Measurements from ENCODE around the gene KCNK3.
"Not testable (repeated sequence)": the region's sequence is repeated elsewhere in the genome, so short reads cannot be mapped to it uniquely, and the experiment has no call there.

Gene KCNK3

DNA sequence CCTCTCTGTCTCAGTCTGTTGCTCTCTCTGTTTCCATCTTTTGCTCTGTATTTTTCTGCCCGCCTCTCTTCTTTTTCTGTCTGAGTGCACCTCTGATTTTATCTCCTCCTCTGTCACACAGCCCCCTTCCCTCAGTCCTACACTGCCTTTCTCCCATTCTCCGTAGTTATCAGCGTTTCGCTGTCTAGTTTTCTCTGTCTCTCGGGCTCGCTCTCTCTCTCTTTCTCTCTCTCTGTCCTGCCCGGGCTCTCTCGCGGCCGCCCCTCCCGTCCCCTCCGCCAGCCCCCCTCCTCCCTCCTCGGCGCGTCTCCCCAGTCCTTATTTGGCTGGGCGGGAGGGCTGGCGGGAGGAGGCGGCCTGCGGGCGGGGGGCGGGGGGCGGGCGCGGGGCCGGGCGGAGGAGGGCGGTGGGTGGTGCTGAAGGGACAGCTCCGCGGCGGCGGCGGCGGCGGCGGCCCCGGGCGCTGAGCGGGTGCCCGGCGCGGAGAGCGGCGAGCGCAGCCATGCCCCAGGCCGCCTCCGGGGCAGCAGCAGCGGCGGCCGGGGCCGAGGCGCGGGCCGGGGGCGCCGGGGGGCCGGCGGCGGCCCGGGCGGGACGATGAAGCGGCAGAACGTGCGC lies at the start of gene KCNK3:
TSS of gene KCNK3 (plus strand) at position 444 of the 618 bp plus-strand sequence. CDS start at position 598, 154 bp downstream.
- DNase-seq (ENCODE audit: low spot score): peak; percentile 9
- FAIRE-seq: no peak

DNA sequence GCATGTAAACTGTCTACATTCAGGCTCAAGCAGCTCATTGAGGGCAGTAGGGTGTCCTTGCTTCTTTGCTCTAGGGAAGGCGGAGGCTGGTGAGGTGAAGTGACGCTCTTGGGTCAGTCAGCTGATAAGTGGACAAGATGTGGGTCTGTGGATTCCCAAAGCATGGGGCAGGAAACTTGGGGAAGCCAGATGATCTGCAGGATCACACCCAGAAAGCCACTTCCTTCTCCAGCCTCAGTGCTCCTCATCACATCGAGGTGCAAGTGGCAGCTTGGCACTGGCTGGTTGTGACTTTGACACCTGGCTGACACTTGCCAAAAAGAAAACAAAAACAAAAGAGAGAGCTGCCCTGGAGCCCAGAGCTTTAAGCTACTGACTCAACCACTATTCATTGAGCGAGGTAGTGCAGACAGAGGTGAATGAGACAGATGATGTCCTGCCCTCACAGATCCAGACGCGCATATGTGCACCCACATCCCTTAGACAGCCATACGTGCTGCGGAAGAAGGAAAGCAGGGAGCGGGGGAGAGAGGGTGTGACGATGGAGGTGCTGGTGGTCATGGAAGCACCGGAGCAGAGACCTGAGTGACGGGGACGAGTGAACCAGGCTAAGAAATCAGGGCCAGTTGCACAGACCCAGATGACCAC lies 48.2 kb upstream of the KCNK3 start:
- no peak for DNase-seq (ENCODE audit: low spot score)
- no peak for FAIRE-seq

DNA sequence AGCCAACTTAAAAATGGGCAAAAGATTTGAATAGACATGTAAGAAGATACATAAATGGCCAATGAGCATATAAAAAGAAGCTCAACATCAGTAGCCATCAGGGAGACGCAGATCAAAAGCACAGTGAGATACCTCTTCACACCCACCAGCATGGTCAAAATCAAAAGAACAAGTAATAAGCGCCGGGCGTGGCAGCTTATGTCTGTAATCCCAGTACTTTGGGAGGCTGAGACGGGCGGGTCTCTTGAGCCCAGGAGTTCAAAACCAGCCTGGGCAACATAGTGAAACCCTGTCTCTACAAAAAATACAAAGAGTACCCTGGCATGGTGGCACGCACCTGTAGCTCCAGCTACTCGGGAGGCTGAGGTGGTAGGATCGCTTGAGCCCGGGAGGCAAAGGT lies 46.8 kb upstream of the KCNK3 start:
- no peak for DNase-seq (ENCODE audit: low spot score)
- FAIRE-seq: no peak

DNA sequence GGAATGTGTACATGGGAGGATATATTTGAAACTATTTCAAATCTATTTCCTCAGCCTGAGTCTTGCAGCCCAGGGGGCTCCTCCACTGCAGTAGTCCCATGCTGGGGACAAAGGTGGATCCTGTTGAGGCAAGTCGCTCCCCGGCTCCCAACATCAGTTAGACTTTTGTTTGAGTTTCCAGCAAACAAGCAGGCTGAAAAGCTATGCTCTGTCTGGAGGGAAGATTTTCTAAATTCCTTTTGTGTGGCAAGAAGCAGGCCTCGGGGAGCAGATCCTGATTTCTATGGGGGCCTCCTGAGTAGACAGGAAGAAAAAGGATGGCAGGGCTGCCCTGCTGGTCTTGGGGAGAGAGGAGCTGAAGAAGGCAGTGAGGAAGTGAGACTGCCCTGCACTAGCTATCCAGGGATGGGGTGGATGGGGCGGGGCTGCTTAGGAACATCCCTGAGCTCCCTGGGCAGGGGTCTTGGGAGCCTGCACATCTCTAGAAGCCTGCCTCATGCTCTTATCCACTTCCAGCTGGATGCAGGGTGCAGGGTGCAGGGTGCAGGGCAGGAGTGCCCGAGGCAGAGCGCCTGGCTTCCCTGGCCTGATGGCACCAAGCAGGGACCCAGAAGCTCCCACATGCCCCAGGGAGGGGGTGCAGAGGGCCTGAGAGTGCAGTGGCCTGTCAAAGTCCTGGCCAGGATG lies 45.4 kb upstream of the KCNK3 start:
- no peak for DNase-seq (ENCODE audit: low spot score)
- FAIRE-seq: no peak

DNA sequence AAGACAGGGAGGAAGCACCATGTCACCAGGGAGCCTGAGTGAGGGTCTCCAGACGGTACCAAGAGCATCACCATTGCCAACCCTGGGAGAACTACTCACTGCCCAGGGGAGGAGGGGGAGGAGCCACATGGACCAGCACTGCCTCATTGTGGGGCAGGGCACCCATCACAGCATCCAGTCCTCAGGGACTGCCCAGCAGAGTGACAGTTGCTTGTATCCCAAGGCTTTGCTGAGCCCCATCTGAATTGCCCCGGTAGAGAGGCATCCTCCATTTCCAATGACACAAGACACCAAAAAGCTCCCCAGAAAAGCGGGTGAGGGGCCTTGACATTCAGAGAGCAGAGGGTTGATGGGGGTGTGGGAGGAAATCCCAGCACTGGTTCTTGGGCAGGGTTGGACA lies 44.5 kb upstream of the KCNK3 start:
- FAIRE-seq (no peak), DNase-seq (ENCODE audit: low spot score) (no peak)

DNA sequence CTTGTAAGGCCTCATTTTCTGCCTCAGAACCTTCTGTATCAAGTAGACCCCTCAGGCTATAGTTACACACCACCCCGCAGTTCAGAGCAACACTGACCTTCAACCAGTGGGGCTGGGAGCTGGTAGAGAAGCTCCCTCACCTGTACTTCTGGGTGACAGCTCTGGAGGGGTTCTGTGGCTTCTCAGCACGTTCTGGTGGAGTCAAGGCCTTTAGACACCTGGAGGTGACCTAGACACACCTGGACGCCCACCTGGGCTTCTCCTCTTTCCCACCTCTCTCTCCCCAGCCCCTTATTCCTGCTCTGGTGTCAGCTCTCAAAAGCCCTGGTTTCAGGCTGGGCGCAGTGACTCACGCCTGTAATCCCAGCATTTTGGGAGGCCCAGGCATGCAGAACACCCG lies 44.0 kb upstream of the KCNK3 start:
- DNase-seq (ENCODE audit: low spot score) (no peak), FAIRE-seq (no peak)

DNA sequence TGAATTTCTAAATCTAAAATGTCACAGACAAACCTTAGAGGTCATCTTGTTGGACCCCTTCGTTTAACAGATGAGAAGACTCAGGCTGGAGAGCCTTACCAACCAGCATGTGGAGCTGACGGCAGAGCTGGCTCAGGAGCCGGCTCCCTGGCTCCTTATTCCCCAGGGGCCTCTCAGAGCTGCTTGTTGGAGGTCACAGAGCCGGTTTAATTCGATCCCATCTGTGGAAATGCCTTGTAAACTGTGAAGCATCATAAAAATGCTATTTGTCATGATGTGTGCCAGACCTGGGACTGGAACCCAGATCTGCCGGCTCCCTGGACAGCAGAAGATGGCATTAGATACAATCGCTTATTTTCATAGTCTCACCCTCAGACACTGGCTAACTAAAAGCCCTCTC lies 43.2 kb upstream of the KCNK3 start:
- no peak for DNase-seq (ENCODE audit: low spot score)
- FAIRE-seq: no peak

DNA sequence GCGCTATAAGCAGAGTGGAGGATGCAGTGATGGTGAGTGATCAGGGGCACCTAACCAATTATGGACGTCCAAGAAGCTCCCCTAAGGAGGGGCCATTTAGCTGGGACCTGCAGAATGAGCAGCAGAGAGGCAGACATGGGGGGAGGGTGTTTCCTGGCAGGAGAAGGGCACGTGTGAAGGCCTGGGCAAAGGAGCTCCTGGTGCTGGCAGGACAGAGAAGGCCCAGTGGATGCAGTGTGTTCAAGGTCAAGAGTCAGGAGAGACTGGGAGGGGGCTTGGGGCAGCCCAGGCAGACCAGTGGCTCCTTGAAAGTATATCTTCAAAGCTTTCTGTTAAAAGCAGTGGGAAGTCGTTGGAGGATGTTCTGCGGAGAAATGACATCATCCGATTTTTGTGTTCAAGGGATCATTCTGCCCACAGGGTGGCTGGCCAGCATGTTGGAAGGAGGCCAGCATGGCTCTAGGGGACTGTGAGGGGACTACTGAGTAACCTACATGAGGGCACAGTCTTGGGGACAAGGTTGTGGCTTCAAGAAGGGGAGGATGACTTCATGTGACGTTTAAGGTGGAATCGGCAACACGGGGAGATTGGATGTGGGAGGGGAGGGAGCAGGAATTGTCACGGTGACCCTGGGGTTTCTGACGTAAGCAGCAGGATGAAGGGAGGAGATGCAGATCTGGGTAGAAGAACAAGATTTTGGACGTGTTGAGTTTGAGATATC lies 42.4 kb upstream of the KCNK3 start:
- no peak for FAIRE-seq
- DNase-seq (ENCODE audit: low spot score): no peak

DNA sequence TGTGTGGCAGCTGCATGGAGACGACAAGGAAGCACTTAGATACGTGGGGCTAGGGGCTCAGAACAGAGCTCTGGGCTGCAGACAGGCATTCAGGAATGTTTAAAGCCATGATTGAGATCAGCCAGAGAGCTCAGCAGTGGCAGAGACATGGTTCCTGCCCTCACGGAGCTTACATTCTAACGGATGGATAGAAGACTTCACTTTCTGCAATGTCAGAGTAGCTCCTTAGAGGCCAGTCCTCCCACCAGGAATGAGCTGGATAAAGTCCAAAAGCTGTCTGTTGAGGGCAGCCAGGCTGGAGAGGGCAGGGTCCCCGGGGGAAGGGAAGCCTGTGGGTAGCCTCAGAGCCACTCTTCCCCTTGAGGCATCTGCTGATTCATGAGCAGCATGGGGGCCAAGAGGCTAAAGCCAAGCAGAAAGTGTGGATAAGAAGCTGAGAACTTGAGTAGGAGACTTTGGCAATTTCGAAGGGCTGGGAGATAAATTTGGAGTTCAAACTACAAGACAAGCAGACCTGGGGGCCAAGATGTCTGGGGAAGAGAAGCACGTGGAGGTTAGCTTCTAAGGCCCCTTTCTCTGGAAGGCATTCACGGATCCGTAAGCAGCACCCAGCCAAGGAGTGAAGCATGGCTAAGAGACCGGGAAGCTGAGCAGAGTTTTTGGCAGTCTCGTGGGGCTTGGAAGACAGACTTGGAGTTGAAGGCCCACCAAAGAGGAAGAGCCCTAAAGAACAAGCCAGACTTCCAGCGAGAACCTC lies 41.6 kb upstream of the KCNK3 start:
- no peak for DNase-seq (ENCODE audit: low spot score)
- no peak for FAIRE-seq

DNA sequence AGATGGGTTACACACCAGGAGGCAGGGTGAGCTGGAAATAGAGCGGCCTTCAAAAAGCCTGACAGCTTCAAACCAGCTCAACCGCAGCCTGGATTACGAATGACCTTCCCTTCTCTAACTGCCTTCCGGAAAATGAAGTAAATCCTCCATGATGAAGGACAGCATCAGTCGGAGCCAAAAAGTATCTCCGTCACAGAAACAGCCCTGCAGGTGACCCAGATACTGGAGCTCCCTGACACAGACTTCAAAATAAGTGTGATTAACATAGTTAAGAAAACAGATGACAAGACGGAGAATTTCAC lies 41.1 kb upstream of the KCNK3 start:
- no peak for DNase-seq (ENCODE audit: low spot score)
- FAIRE-seq: no peak

DNA sequence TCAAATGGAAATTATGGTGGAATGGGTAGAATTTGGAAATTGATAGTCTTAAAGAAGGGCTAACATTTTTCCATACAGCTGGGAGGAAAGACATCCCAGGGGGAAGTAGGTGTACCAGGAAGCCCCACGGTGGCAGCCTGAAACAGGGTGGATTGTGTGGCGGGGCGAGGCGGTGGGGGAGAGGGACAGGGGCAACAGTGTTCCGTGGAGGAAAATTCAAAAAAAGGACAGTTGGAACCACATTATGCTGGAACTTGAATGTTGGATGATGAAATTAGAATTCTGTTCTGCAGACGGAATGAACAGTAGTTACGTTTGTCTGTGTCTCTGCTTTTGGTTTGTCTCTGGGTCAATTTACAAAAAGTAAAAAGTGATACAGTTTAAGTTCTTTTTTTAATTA lies 40.7 kb upstream of the KCNK3 start:
- DNase-seq (ENCODE audit: low spot score) (no peak), FAIRE-seq (no peak)

DNA sequence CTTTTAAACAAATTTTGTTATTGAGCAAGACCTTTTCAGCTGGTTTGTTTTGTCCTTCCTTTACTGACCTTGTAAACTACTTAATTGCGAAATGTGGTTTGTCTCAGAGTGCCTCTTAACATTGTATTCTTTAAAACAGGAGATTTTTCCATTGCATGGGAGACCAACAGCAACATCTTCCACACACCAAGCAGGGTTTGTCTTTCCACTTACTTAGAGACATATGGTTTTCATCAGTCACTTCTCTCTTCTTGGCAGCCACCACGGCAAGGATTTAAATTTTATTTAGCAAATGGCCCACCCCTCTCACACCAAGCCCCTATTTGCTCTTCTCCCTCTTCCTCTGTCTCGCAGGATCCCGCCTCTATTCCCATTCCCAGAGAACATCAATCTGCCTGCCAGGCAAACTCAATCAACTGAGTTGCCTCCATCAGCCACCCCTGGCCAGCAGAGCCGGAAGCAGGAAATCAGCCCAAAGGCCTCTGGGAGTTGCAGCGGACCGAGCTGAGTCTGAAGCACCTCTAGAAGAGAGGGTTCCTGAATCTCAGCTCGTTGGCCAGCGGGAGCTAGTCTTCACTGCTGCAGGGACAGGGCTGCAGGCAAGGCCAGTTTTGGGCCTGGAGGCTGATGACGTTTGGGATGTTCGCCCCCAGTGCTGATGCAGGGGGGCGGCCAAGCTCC lies 40.0 kb upstream of the KCNK3 start:
- DNase-seq (ENCODE audit: low spot score): no peak
- FAIRE-seq: no peak

DNA sequence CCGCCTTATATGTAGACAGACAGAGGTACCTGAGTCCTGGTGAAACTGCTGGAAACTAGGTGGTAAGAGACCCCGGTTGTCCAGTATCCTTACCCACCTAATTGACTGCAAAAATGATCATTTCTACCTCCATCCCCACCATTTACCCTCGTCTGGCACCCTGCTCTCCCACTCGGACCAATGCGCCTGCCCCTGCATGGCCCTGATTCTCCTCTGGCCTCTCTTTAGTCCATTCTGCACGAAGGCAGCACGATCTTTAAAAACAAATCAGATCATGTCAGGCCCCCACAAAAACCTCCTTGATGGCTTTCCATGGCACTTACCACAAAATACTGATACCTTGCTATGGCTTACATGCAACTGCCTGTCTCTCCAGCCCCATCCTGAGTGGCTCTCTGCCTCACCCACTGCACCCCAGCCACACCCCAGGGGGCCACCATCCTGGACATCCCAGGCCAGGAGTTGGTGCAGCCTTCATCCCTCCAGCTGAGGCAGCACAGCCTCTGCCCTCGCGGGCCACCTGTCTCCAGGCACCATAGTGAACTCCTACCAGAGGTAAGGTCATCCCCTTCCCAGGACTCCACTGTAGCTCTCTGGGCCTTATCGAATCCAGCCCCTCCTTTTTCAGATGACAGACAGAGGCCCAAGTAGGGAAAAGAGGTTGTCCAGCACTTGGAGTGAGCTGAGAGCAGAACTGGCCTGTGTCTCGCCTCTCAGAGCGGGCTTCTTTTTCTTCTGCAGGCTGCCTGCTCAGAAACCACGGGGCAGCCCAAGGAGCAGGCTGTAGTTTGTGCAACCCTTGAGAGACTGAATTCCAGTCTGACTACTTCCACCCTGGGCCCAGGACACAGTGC lies 39.1 kb upstream of the KCNK3 start:
- FAIRE-seq (no peak), DNase-seq (ENCODE audit: low spot score) (no peak)

DNA sequence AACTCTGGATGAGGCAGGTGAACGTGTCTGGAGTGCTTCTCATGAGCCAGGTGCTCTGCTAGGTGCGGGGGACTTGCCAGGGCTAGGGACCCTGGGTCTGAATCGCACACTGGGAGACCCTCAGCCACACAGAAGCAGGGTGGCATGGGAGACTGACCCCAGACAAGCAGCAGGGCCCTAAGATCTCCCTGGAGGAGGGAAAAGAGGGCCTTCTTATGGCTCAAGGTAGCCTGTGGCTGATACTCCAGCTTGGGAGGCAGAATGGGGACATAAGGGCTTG lies 38.5 kb upstream of the KCNK3 start:
- no peak for FAIRE-seq
- no peak for DNase-seq (ENCODE audit: low spot score)

DNA sequence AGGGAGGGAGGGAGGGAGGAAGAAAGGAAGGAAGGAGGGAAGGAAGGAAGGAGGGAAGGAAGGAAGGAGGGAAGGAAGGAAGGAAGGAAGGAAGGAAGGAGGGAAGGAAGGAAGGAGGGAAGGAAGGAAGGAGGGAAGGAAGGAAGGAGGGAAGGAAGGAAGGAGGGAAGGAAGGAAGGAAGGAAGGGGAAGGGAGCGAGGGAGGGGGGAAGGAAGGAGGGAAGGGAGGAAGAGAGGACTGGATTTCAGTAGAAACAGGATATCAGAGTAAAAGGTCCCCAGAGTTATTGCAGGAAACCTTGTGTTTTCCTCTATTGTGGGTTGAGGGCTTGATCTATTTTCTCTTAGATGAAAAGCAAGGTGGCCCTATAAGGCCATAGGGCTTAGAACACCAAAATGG lies 37.4 kb upstream of the KCNK3 start:
- FAIRE-seq; DNase-seq (ENCODE audit: low spot score): not testable (repeated sequence)

DNA sequence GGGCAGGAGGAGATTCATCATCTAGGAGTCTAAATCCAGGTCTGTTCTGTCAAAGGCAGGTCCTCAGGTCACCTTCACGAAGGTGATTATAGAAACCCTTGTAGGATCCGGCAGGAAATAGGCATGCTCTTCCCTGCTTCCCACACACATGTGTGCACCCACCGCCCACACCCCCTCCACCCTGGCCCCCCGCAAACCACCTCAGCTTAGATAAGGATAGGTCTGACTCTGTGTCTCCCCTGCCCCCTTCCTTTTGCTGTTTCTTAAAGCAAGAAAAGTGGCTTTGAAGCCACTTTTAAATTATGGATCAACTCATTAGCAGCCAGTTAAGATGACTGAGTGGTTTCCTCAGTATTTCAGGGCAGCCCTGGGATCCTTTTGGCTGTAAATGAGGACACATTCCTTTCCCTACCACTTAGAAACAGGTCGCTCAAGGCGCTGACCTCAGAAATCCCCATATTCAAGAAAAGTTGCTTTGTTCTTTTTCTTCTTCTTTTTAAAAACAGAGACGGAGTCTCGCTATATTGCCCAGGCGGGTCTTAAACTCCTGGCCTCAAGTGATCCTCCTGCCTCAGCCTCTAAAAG lies 36.8 kb upstream of the KCNK3 start:
- no peak for FAIRE-seq
- no peak for DNase-seq (ENCODE audit: low spot score)

DNA sequence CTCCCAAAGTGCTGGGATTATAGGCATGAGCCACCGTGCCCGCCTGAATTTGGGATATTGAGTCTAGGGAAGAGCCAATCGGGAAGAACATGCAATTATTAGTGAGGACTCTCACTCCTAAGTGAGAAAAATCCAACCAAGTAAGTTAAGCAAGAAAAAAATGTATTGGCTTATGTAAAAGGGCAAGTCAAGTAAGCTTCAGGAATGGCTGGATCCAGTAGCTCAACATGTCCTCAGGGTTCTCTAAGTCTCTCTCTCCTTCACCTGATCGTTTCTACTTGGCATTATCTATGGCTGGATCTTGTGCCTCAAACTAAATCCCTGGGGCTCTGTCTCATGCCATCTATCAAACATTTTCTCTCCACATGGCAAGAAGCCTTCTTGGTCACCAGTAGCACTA lies 35.3 kb upstream of the KCNK3 start:
- FAIRE-seq: no peak

DNA sequence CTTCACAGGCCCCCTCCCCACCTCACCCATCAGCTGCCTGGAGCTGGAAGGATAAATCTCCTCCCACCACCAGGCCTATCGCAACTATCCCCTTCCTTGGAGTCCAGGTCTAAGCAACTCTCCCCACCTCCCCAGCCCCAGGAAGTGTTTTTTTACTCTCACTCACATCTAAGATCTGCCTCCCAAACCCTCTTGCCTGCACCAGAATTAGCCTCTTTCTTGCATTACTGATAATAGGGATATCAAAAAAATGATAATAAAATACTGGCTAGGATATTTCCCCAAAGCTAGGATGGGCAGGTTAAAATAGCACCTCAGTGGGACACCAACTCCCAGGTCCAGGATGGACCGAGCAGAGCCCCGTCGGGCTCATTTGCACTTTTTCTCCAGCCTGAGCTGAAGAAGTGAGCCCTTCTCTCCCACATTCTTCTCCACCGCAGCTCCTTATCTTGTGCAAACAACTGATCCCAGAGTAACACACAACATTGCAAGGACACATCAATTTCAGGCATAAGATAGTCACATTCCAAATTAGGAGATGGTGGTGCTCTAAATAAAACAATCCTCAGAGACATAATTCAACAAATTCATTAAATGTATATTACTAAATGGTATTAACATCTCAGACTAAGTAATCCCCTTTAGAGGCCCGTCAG lies 33.7 kb upstream of the KCNK3 start:
- FAIRE-seq (no peak), DNase-seq (ENCODE audit: low spot score) (no peak)

More for the DNA sequence above, 35.3 kb upstream of the KCNK3 start:
- no peak for DNase-seq (ENCODE audit: low spot score)

DNA sequence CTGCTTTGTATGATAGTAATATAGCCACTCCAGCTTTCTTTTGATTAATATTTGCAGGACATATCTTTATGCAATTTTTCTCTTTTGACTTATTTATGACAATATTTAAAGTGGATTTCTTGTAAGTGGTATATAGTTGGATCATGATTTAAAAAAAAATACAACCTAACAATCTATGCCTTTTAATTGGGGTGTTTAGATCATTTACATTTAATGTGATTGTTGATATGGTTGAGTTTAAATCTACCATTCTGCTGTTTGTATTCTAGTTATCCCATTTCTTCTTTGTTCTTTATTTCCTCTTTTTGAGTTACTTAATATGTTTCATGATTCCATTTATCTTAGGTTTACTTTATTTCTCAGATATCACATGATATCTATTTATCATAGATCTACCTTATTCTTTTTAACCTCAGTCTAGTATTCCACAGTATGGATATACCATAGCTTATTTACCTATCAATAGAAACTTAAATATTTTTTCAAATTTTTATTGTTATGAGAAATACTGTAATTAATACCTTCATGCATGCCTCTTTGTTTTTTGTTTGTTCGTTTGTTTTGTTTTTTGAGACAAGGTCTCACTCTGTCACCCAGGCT lies 32.1 kb upstream of the KCNK3 start:
- no peak for DNase-seq (ENCODE audit: low spot score)
- peak; percentile 25 for FAIRE-seq

All from RCC 7860 (cell line).